ELF-1 (cell line): Measurements from ENCODE around the gene HNRNPDL.
A peak's percentile ranks its signal among the peaks of the same experiment; 100 is the strongest.
"Not testable (repeated sequence)": the region's sequence is repeated elsewhere in the genome, so short reads cannot be mapped to it uniquely, and the experiment has no call there.

Experiments used
- DNase-seq: peaks from one replicate; pipeline ENCODE4 v3.0.0-alpha.2; 2016; ENCODE audit warnings: low read depth, low spot score

HNRNPDL gene

GRCh38 chr4:82386312-82386711 lies 44.0 kb downstream of the HNRNPDL start:
- DNase-seq: not testable (repeated sequence)

GRCh38 chr4:82382751-82383150 lies 47.5 kb downstream of the HNRNPDL start:
- no peak for DNase-seq

- DNase-seq: no peak
Measured at GRCh38 chr4:82381661-82382296, 48.5 kb downstream of the HNRNPDL start.

GRCh38 chr4:82381235-82381634 lies 49.0 kb downstream of the HNRNPDL start:
- no peak for DNase-seq

- no peak for DNase-seq
Measured at GRCh38 chr4:82380831-82381230, 49.4 kb downstream of the HNRNPDL start.

- DNase-seq: no peak
Measured at GRCh38 chr4:82380344-82380743, 49.9 kb downstream of the HNRNPDL start.

- peak; percentile 8 for DNase-seq
Measured at GRCh38 chr4:82376109-82376508, 54.2 kb downstream of the HNRNPDL start.

GRCh38 chr4:82373816-82374625 lies 56.2 kb downstream of the HNRNPDL start, which contains the start of gene HNRNPD:
Gene HNRNPD, minus strand, starts transcription at chr4:82373991. Its CDS starts 313 bp downstream, at chr4:82373678.
- peak; percentile 100 for DNase-seq

- DNase-seq: no peak
Measured at GRCh38 chr4:82373486-82373815, 56.8 kb downstream of the HNRNPDL start.
